H9 (cell line): Measurements from ENCODE around the gene ACBD7. TPM values are rescaled to one million over a fixed set of nuclear protein-coding genes. Genes with fewer than 3 reads are reported as not detected.

Experiments used
- DNase-seq: peaks from one replicate; pipeline ENCODE4 v3.0.0-alpha.2; 2017
- H2AFZ ChIP-seq: one replicate; pipeline ENCODE4 v1.6.1; 2013; ENCODE audit warnings: mild to moderate bottlenecking, low read length, control low read depth, moderate library complexity
- H2AK5ac ChIP-seq: 2 replicates; pipeline ENCODE4 v1.6.1; 2013; ENCODE audit warnings: low read length, control low read depth, mixed read lengths; ENCODE audit not compliant: insufficient read length
- H2BK120ac ChIP-seq: one replicate; pipeline ENCODE4 v1.6.1; 2013; ENCODE audit warnings: low read depth, mild to moderate bottlenecking, low read length, control low read depth, inconsistent platforms; ENCODE audit not compliant: poor library complexity, severe bottlenecking
- H2BK12ac ChIP-seq: 2 replicates; pipeline ENCODE4 v1.6.1; 2013; ENCODE audit warnings: low read length, control low read depth, mixed read lengths, low read depth; ENCODE audit not compliant: insufficient read length
- H2BK15ac ChIP-seq: 2 replicates; pipeline ENCODE4 v1.6.1; 2013; ENCODE audit warnings: low read depth, low read length, control low read depth
- H2BK20ac ChIP-seq: one replicate; pipeline ENCODE4 v1.6.1; 2013; ENCODE audit warnings: low read depth, mild to moderate bottlenecking, low read length, control low read depth, inconsistent platforms; ENCODE audit not compliant: poor library complexity, severe bottlenecking
- H2BK5ac ChIP-seq: 2 replicates; pipeline ENCODE4 v1.6.1; 2013; ENCODE audit warnings: low read length, control low read depth, mixed read lengths; ENCODE audit not compliant: insufficient read length
- H3K14ac ChIP-seq: 2 replicates; pipeline ENCODE4 v1.6.1; 2013; ENCODE audit warnings: low read length, control low read depth; ENCODE audit not compliant: insufficient read depth
- H3K18ac ChIP-seq: 2 replicates; pipeline ENCODE4 v1.6.1; 2013; ENCODE audit warnings: low read depth, mild to moderate bottlenecking, mixed read lengths, low read length, control low read depth; ENCODE audit not compliant: insufficient read length
- H3K23ac ChIP-seq: 2 replicates; pipeline ENCODE4 v1.6.1; 2013; ENCODE audit warnings: low read length, control low read depth, mixed read lengths, low read depth; ENCODE audit not compliant: insufficient read length
- H3K23me2 ChIP-seq: 2 replicates; pipeline ENCODE4 v1.6.1; 2013; ENCODE audit warnings: low read depth, mild to moderate bottlenecking, mixed read lengths, low read length, control low read depth; ENCODE audit not compliant: insufficient read length, poor library complexity, severe bottlenecking
- H3K27ac ChIP-seq: 2 replicates; pipeline ENCODE4 v1.5.1; 2013; ENCODE audit warnings: low read length, control low read depth, mixed read lengths, low read depth; ENCODE audit not compliant: insufficient read length
- H3K27me3 ChIP-seq: 2 replicates; pipeline ENCODE4 v1.6.1; 2013; ENCODE audit warnings: low read length, control low read depth, inconsistent platforms; ENCODE audit not compliant: insufficient read depth
- H3K4ac ChIP-seq: 2 replicates; pipeline ENCODE4 v1.6.1; 2013; ENCODE audit warnings: low read depth, mild to moderate bottlenecking, control low read depth, inconsistent platforms, low read length, moderate library complexity
- H3K4me1 ChIP-seq: 2 replicates; pipeline ENCODE4 v1.6.1; 2013; ENCODE audit warnings: low read length, control low read depth, inconsistent platforms; ENCODE audit not compliant: insufficient read depth
- H3K4me2 ChIP-seq: 2 replicates; pipeline ENCODE4 v1.6.1; 2013; ENCODE audit warnings: low read length, control low read depth, mixed read lengths; ENCODE audit not compliant: insufficient read length, insufficient read depth
- H3K56ac ChIP-seq: 2 replicates; pipeline ENCODE4 v1.6.1; 2013; ENCODE audit warnings: low read depth, mild to moderate bottlenecking, mixed read lengths, low read length, control low read depth; ENCODE audit not compliant: insufficient read length
- H3K79me1 ChIP-seq: 2 replicates; pipeline ENCODE4 v1.6.1; 2013; ENCODE audit warnings: low read depth, mild to moderate bottlenecking, moderate library complexity, low read length, control low read depth, inconsistent platforms; ENCODE audit not compliant: insufficient read depth, poor library complexity, severe bottlenecking
- H3K79me2 ChIP-seq: 2 replicates; pipeline ENCODE4 v1.6.1; 2013; ENCODE audit warnings: low read length, control low read depth, inconsistent platforms; ENCODE audit not compliant: insufficient read depth
- H3K9ac ChIP-seq: 2 replicates; pipeline ENCODE4 v1.6.1; 2013; ENCODE audit warnings: low read length, control low read depth, mixed read lengths; ENCODE audit not compliant: insufficient read length; ENCODE audit errors: extremely low read depth
- H3K9me3 ChIP-seq: one replicate; pipeline ENCODE4 v1.6.1; 2013; ENCODE audit warnings: low read depth, low read length, inconsistent platforms; ENCODE audit not compliant: control insufficient read depth
- H3T11ph ChIP-seq: one replicate; pipeline ENCODE4 v1.6.1; 2013; ENCODE audit warnings: mild to moderate bottlenecking, low read length, control low read depth, inconsistent platforms
- H4K20me1 ChIP-seq: one replicate; pipeline ENCODE4 v1.6.1; 2013; ENCODE audit not compliant: control insufficient read depth, insufficient read length, insufficient read depth
- H4K5ac ChIP-seq: 2 replicates; pipeline ENCODE4 v1.6.1; 2013; ENCODE audit warnings: low read depth, mild to moderate bottlenecking, mixed read lengths, low read length, control low read depth; ENCODE audit not compliant: insufficient read length
- H4K8ac ChIP-seq: replicated peaks from 2 replicates; pipeline ENCODE4 v1.6.1; 2013; ENCODE audit warnings: low read length, control low read depth, mixed read lengths, low read depth; ENCODE audit not compliant: insufficient read length
- H4K91ac ChIP-seq: 2 replicates; pipeline ENCODE4 v1.6.1; 2013; ENCODE audit warnings: low read depth, mild to moderate bottlenecking, moderate library complexity, mixed read lengths, low read length, control low read depth; ENCODE audit not compliant: insufficient read length
- H3K27ac Mint-ChIP-seq, 3 experiments: 2 replicates in 2 of 3; 3 replicates in 1 of 3; pipeline ENCODE4 v1.8.0; 2020 to 2021; ENCODE audit warnings: mixed read lengths in 3 of 3, mild to moderate bottlenecking in 1 of 3, moderate library complexity in 1 of 3
- H3K27me3 Mint-ChIP-seq: 2 replicates; pipeline ENCODE4 v1.8.0; 2021; ENCODE audit warnings: low read depth, mild to moderate bottlenecking, moderate library complexity, mixed read lengths
- H3K36me3 Mint-ChIP-seq, 3 experiments: 2 replicates in 2 of 3; 3 replicates in 1 of 3; pipeline ENCODE4 v1.8.0; 2020 to 2021; ENCODE audit warnings: low read depth in 3 of 3, mixed read lengths in 3 of 3; ENCODE audit not compliant: insufficient read depth in 1 of 3
- H3K4me1 Mint-ChIP-seq, 2 experiments: 2 replicates each; pipeline ENCODE4 v1.8.0; 2020; ENCODE audit warnings: mixed read lengths in 2 of 2
- H3K4me3 Mint-ChIP-seq, 2 experiments: 2 replicates in 1 of 2; 3 replicates in 1 of 2; pipeline ENCODE4 v1.8.0; 2020 to 2021; ENCODE audit warnings: mild to moderate bottlenecking in 2 of 2, mixed read lengths in 2 of 2, moderate library complexity in 1 of 2
- H3K9me3 Mint-ChIP-seq, 2 experiments: 2 replicates in 1 of 2; 3 replicates in 1 of 2; pipeline ENCODE4 v1.8.0; 2020; ENCODE audit warnings: mild to moderate bottlenecking in 2 of 2, mixed read lengths in 2 of 2, moderate library complexity in 1 of 2
- WGBS: extraction: QIAGEN DNeasy Blood & Tissue Kit; methylation state at CpG from one replicate; pipeline ENCODE4 v1.1.7; 2013; ENCODE audit warnings: missing lambda C conversion rate, low lambda C conversion rate, mixed read lengths; ENCODE audit not compliant: insufficient read length; ENCODE audit errors: extremely low coverage; 5-methylcytosine and 5-hydroxymethylcytosine counted together
- total RNA-seq: library from RNA; stranded (reverse); gene quantifications from 2 replicates; pipeline ENCODE4 v1.2.1, GENCODE V29; 2021
- TF ChIP-seq, protein P1 (sequence below): fragments of 200-600 bp; sonication (generic); conservative IDR thresholded peaks from 3 replicates; pipeline ENCODE4 v1.8.0; 2021; ENCODE audit warnings: antibody characterized with exemption, mild to moderate bottlenecking

Gene ACBD7
- total RNA-seq, 1 experiment from 2014 or later, result 25.0 TPM

DNA sequence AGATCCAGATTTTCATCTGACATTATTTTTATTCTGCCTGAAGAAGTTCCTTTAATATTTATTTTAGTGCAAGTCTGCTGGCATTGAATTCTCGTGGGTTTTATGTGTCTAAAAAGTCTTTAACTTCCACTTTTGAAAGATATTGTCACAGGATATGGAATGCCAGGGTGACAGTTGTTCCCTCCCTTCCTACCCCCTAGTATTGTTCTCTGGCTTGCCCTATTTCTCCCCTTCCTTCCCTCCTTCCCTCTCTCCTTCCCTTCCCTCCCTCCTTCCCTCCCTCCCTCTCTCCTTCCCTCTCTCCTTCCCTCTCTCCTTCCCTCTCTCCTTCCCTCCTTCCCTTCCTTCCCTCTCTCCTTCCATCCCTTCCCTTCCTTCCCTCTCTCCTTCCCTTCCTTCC lies 29.9 kb downstream of the ACBD7 start:
- no peak overlapping the region for H3K4me3 Mint-ChIP-seq
- Histone ChIP-seq H3K18ac (no peak overlapping the region), H4K91ac (no peak overlapping the region), H2BK5ac (no peak overlapping the region), H2AFZ (no peak overlapping the region), H3K9me3 (no peaks in the 10 kb centered on the region), H3K23ac (no peak overlapping the region), H4K8ac (no peak overlapping the region), H2AK5ac (no peak overlapping the region), H2BK20ac (no peak overlapping the region), H3K9ac (no peak overlapping the region), H4K20me1 (no peaks in the 10 kb centered on the region), H2BK12ac (no peak overlapping the region), H2BK120ac (no peak overlapping the region), H3K4me1 (no peaks in the 10 kb centered on the region), H3K4me2 (no peak overlapping the region), H3K23me2 (no peaks in the 10 kb centered on the region), H3K4ac (no peak overlapping the region), H3K27ac (no peak overlapping the region), H3K56ac (no peak overlapping the region), H2BK15ac (no peak overlapping the region), H3T11ph (no peak overlapping the region), H3K27me3 (no peaks in the 10 kb centered on the region), H3K79me1 (no peaks in the 10 kb centered on the region), H4K5ac (no peak overlapping the region), H3K14ac (no peak overlapping the region), H3K79me2 (no peaks in the 10 kb centered on the region)
- DNase-seq, result no peak
- TF ChIP-seq, protein P1, sequence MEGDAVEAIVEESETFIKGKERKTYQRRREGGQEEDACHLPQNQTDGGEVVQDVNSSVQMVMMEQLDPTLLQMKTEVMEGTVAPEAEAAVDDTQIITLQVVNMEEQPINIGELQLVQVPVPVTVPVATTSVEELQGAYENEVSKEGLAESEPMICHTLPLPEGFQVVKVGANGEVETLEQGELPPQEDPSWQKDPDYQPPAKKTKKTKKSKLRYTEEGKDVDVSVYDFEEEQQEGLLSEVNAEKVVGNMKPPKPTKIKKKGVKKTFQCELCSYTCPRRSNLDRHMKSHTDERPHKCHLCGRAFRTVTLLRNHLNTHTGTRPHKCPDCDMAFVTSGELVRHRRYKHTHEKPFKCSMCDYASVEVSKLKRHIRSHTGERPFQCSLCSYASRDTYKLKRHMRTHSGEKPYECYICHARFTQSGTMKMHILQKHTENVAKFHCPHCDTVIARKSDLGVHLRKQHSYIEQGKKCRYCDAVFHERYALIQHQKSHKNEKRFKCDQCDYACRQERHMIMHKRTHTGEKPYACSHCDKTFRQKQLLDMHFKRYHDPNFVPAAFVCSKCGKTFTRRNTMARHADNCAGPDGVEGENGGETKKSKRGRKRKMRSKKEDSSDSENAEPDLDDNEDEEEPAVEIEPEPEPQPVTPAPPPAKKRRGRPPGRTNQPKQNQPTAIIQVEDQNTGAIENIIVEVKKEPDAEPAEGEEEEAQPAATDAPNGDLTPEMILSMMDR, result no peak
- no peaks in the 10 kb centered on the region for H3K4me1 Mint-ChIP-seq
- peaks cover 10 to 18% of the 10 kb centered on the region in 2 experiments for H3K9me3 Mint-ChIP-seq
- no peak overlapping the region for H3K27ac Mint-ChIP-seq
- no CpG with 5 or more reads among the region's 1 CpG for WGBS
- H3K36me3 Mint-ChIP-seq, result peaks cover 0 to 10% (median 7%) of the 10 kb centered on the region in 3 experiments; a peak in 4 of 7 replicates
- H3K27me3 Mint-ChIP-seq, result no peaks in the 10 kb centered on the region; the same call in 1 of the 2 replicates
